HCT116 (cell line): ENCODE results near the gene ANKRD13B. TPM values are rescaled to one million over a fixed set of nuclear protein-coding genes. Genes with fewer than 3 reads are reported as not detected.

Source experiments
- ATAC-seq: fragments of 200-7000 bp; cut with Tn5 transposase; 2 replicates; pipeline ENCODE4 v1.9.1; 2020; ENCODE audit warnings: mild to moderate bottlenecking, moderate library complexity
- BruUV-seq: library from RNA; stranded (reverse); fragments of 400-500 nt; replicated peaks from 2 replicates; lab custom pipeline; 2021; lab: Mats Ljungman, UMichigan
- CTCF ChIA-PET: fragments of 300-600 bp; sonication (Branson Sonifier 250); formaldehyde crosslinking; loops from one replicate; lab custom pipeline; 2021; ENCODE audit warnings: antibody characterized with exemption; lab: Charles Lee
- POLR2A ChIA-PET: fragments of 300-600, 350-600 bp; sonication (Branson Sonifier 250); formaldehyde crosslinking; loops from one replicate; lab custom pipeline; 2021; ENCODE audit warnings: antibody characterized with exemption; lab: Charles Lee
- RAD21 ChIA-PET, 2 experiments: fragments of 300-600 bp; sonication (Branson Sonifier 250); formaldehyde crosslinking; loops; one replicate each; lab custom pipeline; 2023; ENCODE audit warnings: low total read pairs in 2 of 2; ENCODE audit not compliant: uncharacterized antibody in 2 of 2, unreplicated experiment in 2 of 2, low non-redundant PET in 1 of 2; lab: Charles Lee
- DNase-seq: peaks from one replicate; pipeline ENCODE4 v3.0.0-alpha.2; 2010; ENCODE audit warnings: low read depth, low spot score
- H2AFZ ChIP-seq: fragments of 200-600 bp; shearing (Covaris generic), sonication (generic); 2 replicates; pipeline ENCODE4 v1.6.1; 2017; ENCODE audit warnings: low read depth, mixed run types, mixed read lengths, antibody characterized with exemption, low read length; ENCODE audit not compliant: poor library complexity, severe bottlenecking
- H3K27ac ChIP-seq: 2 replicates; pipeline ENCODE4 v1.5.1; 2012; ENCODE audit warnings: low read depth, low read length
- H3K27me3 ChIP-seq: fragments of 200-600 bp; sonication (generic); 2 replicates; pipeline ENCODE4 v1.6.1; 2016; ENCODE audit warnings: mixed run types, low read length, mixed read lengths; ENCODE audit not compliant: insufficient read depth
- H3K36me3 ChIP-seq, 2 experiments: fragments of 200-500 bp in 1 of 2; fragments of 200-600 bp in 1 of 2; sonication (Bioruptor generic) in 1 of 2; sonication (generic) in 1 of 2; 2 replicates each; pipeline versions ENCODE4 v1.5.1 to v1.6.1; 2014 to 2016; ENCODE audit warnings: low read length in 2 of 2, inconsistent platforms in 1 of 2, mixed read lengths in 1 of 2, mixed run types in 1 of 2; ENCODE audit not compliant: insufficient read depth in 2 of 2, control insufficient read depth in 1 of 2
- H3K4me1 ChIP-seq, 2 experiments: fragments of 200-600 bp in 1 of 2; sonication (generic) in 1 of 2; 2 replicates each; pipeline versions ENCODE4 v1.5.1 to v1.6.1; 2012 to 2017; ENCODE audit warnings: low read length in 2 of 2, inconsistent platforms in 1 of 2, mild to moderate bottlenecking in 1 of 2, mixed read lengths in 1 of 2, mixed run types in 1 of 2, moderate library complexity in 1 of 2; ENCODE audit not compliant: insufficient read depth in 2 of 2, control insufficient read depth in 1 of 2
- H3K4me2 ChIP-seq: fragments of 200-600 bp; sonication (generic); 2 replicates; pipeline ENCODE4 v1.6.1; 2017; ENCODE audit warnings: mixed run types, low read length, mixed read lengths
- H3K4me3 ChIP-seq, 2 experiments: fragments of 200-600 bp in 1 of 2; sonication (generic) in 1 of 2; replicated peaks in 1 of 2; 2 replicates each; pipeline ENCODE4 v1.5.1; 2011 to 2016; ENCODE audit warnings: low read length in 2 of 2, control low read depth in 1 of 2, low read depth in 1 of 2, mild to moderate bottlenecking in 1 of 2, mixed read lengths in 1 of 2, mixed run types in 1 of 2
- H3K79me2 ChIP-seq: fragments of 200-600 bp; sonication (generic); 2 replicates; pipeline ENCODE4 v1.6.1; 2017; ENCODE audit warnings: mild to moderate bottlenecking, mixed run types, low read length, moderate library complexity, mixed read lengths; ENCODE audit not compliant: insufficient read depth
- H3K9ac ChIP-seq: fragments of 200-600 bp; sonication (generic); 2 replicates; pipeline ENCODE4 v1.6.1; 2016; ENCODE audit warnings: low read length, mixed read lengths
- H3K9me2 ChIP-seq: fragments of 200-600 bp; sonication (generic), shearing (Covaris generic); 2 replicates; pipeline ENCODE4 v1.6.1; 2017; ENCODE audit warnings: mixed run types, mild to moderate bottlenecking, moderate library complexity; ENCODE audit not compliant: insufficient read depth
- H3K9me3 ChIP-seq, 2 experiments: fragments of 200-500 bp in 1 of 2; fragments of 200-600 bp in 1 of 2; sonication (Bioruptor generic) in 1 of 2; sonication (generic) in 1 of 2; 2 replicates each; pipeline ENCODE4 v1.6.1; 2014 to 2017; ENCODE audit warnings: low read length in 2 of 2, mixed read lengths in 2 of 2, inconsistent platforms in 1 of 2, low read depth in 1 of 2, mild to moderate bottlenecking in 1 of 2, mixed run types in 1 of 2, moderate library complexity in 1 of 2; ENCODE audit not compliant: control insufficient read depth in 1 of 2, insufficient read depth in 1 of 2
- H4K20me1 ChIP-seq: fragments of 200-600 bp; sonication (generic), shearing (Covaris generic); 2 replicates; pipeline ENCODE4 v1.6.1; 2017; ENCODE audit warnings: mixed run types, mild to moderate bottlenecking, moderate library complexity; ENCODE audit not compliant: insufficient read depth
- CTCF ChIP-seq, 3 experiments: fragments of 200-600 bp in 1 of 3; sonication (generic) in 1 of 3; IDR thresholded peaks in 2 of 3; conservative IDR thresholded peaks in 1 of 3; 2 replicates each; pipeline ENCODE4 v1.5.1; 2012 to 2017; ENCODE audit warnings: low read depth in 2 of 3, low read length in 2 of 3, antibody characterized with exemption in 1 of 3, borderline replicate concordance in 1 of 3, control low read depth in 1 of 3, mild to moderate bottlenecking in 1 of 3, mixed read lengths in 1 of 3, mixed run types in 1 of 3, moderate library complexity in 1 of 3; ENCODE audit not compliant: insufficient read depth in 1 of 3
- EGR1 ChIP-seq: IDR thresholded peaks from 2 replicates; pipeline ENCODE4 v1.6.1; 2012; ENCODE audit warnings: low read depth
- EZH2 ChIP-seq: fragments of 200-600 bp; sonication (generic); IDR thresholded peaks from 2 replicates; pipeline ENCODE4 v1.6.1; 2017; ENCODE audit warnings: antibody characterized with exemption, mixed run types
- EZH2phosphoT487 ChIP-seq: fragments of 200-600 bp; IDR thresholded peaks from 2 replicates; pipeline ENCODE4 v1.6.1; 2018; ENCODE audit warnings: antibody characterized with exemption, borderline replicate concordance
- FOSL1 ChIP-seq: IDR thresholded peaks from 2 replicates; pipeline ENCODE4 v1.6.1; 2012; ENCODE audit warnings: low read depth
- JUND ChIP-seq: IDR thresholded peaks from 2 replicates; pipeline ENCODE4 v1.6.1; 2012
- POLR2AphosphoS5 ChIP-seq: IDR thresholded peaks from 2 replicates; pipeline ENCODE4 v1.6.1; 2011; ENCODE audit warnings: mild to moderate bottlenecking, low read depth, low read length, moderate library complexity
- SIN3A ChIP-seq: IDR thresholded peaks from 2 replicates; pipeline ENCODE4 v1.6.1; 2012; ENCODE audit warnings: low read depth
- TCF7L2 ChIP-seq: IDR thresholded peaks from 2 replicates; pipeline ENCODE4 v1.7.0; 2011; ENCODE audit warnings: borderline replicate concordance, inconsistent platforms; ENCODE audit not compliant: insufficient read depth, insufficient read length; ENCODE audit errors: extremely low read depth
- ZNF274 ChIP-seq: fragments of 200-500 bp; sonication (Bioruptor generic); IDR thresholded peaks from 2 replicates; pipeline ENCODE4 v1.6.1; 2014; ENCODE audit warnings: mild to moderate bottlenecking, low read depth, low read length, inconsistent platforms
- intact Hi-C: fragments of 100-400 bp; cut with micrococcal nuclease; formaldehyde crosslinking; loops from 2 replicates; pipeline ENCODE4 v1.10.0; 2022
- total RNA-seq: library from RNA; stranded (reverse); gene quantifications from one replicate; pipeline ENCODE4 v1.2.1, GENCODE V29; 2021; ENCODE audit not compliant: unreplicated experiment
- TF ChIP-seq, protein P1 (sequence below): IDR thresholded peaks from 2 replicates; pipeline ENCODE4 v1.6.1; 2011; ENCODE audit warnings: mild to moderate bottlenecking, low read length, moderate library complexity; ENCODE audit not compliant: insufficient replicate concordance; ENCODE audit errors: extremely low read depth
- TF ChIP-seq, protein P2 (sequence below): IDR thresholded peaks from 2 replicates; pipeline ENCODE4 v1.6.1; 2012

Gene ANKRD13B
- total RNA-seq, 1 experiment from 2014 or later: 27.4 TPM

- Histone ChIP-seq H3K4me2 (no peak overlapping the region), H3K27me3 (no peaks in the 10 kb centered on the region), H3K79me2 (no peaks in the 10 kb centered on the region), H3K9me3 (no peaks in the 10 kb centered on the region), H3K9me2 (no peaks in the 10 kb centered on the region), H3K4me1 (peaks cover 3 to 5% of the 10 kb centered on the region in 2 experiments; a peak in 2 of 4 replicates), H4K20me1 (no peaks in the 10 kb centered on the region), H2AFZ (no peak overlapping the region), H3K27ac (no peak overlapping the region), H3K36me3 (peaks cover 4 to 6% of the 10 kb centered on the region in 2 experiments; a peak in 2 of 4 replicates), H3K9ac (no peak overlapping the region), H3K4me3 (no peak overlapping the region)
- ChIA-PET POLR2A (no interaction called here), RAD21 (no interaction called here), CTCF (interaction anchor here (1.6 kb wide), 2 partner anchors 17 to 204 kb away, joined by 3 to 5 read pairs; no protein-coding TSS in a partner anchor)
- BruUV-seq: no TSS peak
- DNase-seq (no peak), ATAC-seq (no peak)
- intact Hi-C loops: no loop called here
- TF ChIP-seq EZH2: no peak
- no peak for TF ChIP-seq ZNF274
- TF ChIP-seq CTCF (IDR thresholded peaks at IDR 0.05 in 2 of 3, conservative IDR thresholded peaks at IDR 0.05 in 1 of 3; ENCODE audit: borderline replicate concordance in 1 of 3, insufficient read depth in 1 of 3, low read depth in 2 of 3, low read length in 2 of 3): no peak
- no peak for TF ChIP-seq SIN3A
- no peak for TF ChIP-seq POLR2AphosphoS5
- TF ChIP-seq EGR1: no peak
- TF ChIP-seq TCF7L2: no peak
- no peak for TF ChIP-seq FOSL1
- no peak for TF ChIP-seq EZH2phosphoT487
- TF ChIP-seq, protein P1, sequence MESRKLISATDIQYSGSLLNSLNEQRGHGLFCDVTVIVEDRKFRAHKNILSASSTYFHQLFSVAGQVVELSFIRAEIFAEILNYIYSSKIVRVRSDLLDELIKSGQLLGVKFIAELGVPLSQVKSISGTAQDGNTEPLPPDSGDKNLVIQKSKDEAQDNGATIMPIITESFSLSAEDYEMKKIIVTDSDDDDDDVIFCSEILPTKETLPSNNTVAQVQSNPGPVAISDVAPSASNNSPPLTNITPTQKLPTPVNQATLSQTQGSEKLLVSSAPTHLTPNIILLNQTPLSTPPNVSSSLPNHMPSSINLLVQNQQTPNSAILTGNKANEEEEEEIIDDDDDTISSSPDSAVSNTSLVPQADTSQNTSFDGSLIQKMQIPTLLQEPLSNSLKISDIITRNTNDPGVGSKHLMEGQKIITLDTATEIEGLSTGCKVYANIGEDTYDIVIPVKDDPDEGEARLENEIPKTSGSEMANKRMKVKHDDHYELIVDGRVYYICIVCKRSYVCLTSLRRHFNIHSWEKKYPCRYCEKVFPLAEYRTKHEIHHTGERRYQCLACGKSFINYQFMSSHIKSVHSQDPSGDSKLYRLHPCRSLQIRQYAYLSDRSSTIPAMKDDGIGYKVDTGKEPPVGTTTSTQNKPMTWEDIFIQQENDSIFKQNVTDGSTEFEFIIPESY: no peak
- TF ChIP-seq, protein P2, sequence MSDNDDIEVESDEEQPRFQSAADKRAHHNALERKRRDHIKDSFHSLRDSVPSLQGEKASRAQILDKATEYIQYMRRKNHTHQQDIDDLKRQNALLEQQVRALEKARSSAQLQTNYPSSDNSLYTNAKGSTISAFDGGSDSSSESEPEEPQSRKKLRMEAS: no peak
- TF ChIP-seq JUND: no peak
Observed at GRCh38 chr17:29573871-29574731, 18.8 kb upstream of the ANKRD13B start.
